K562 (cell line): ENCODE results near the gene CDHR2. TPM values are rescaled to one million over a fixed set of nuclear protein-coding genes. Genes with fewer than 3 reads are reported as not detected.

Experiments used
- ATAC-seq: fragments of 200-7000 bp; cut with Tn5 transposase; 3 replicates; pipeline ENCODE4 v1.9.1; 2020; ENCODE audit warnings: moderate library complexity
- BruUV-seq: library from RNA; stranded (reverse); fragments of 400-500 nt; replicated peaks from 2 replicates; lab custom pipeline; 2021; lab: Mats Ljungman, UMichigan
- CTCF ChIA-PET: fragments of 300-600 bp; formaldehyde crosslinking; extraction: SDS; loops from one replicate; lab custom pipeline; 2021; ENCODE audit warnings: low intra/inter-chr PET ratio; lab: Yijun Ruan, JAX
- POLR2A ChIA-PET: fragments of 300-600, 350-650 bp; sonication (Branson Sonifier 250); formaldehyde crosslinking; extraction: SDS; loops from one replicate; lab custom pipeline; 2021; ENCODE audit warnings: antibody characterized with exemption, inconsistent platforms; lab: Yijun Ruan, JAX
- DNase-seq, 4 experiments: peaks; one replicate each; pipeline versions ENCODE4 v3.0.0 to v3.0.0-alpha.2; 2011 to 2018; ENCODE audit warnings: low spot score in 3 of 4, mixed read lengths in 3 of 4; ENCODE audit errors: extremely low read depth in 1 of 4
- FAIRE-seq: peaks from 2 replicates; lab custom pipeline; 2011; peaks lifted over from hg19 to GRCh38; lab: Jason Lieb, UNC
- H2AFZ ChIP-seq: 2 replicates; pipeline ENCODE4 v1.6.0; 2011; ENCODE audit warnings: low read depth, low read length, control low read depth, inconsistent platforms
- H3K27ac ChIP-seq: fragments of 200-600 bp; 3 replicates; pipeline ENCODE4 v1.8.0; 2011; ENCODE audit warnings: low read depth, mild to moderate bottlenecking, control low read depth, inconsistent platforms, low read length, moderate library complexity, mixed read lengths; ENCODE audit errors: extremely low read depth
- H3K27me3 ChIP-seq, 2 experiments: fragments of 300-600 bp in 1 of 2; 2 replicates in 1 of 2; 3 replicates in 1 of 2; pipeline versions ENCODE4 v1.6.0 to v1.8.0; 2011; ENCODE audit warnings: inconsistent platforms in 2 of 2, low read length in 2 of 2, mild to moderate bottlenecking in 1 of 2, mixed read lengths in 1 of 2, moderate library complexity in 1 of 2; ENCODE audit not compliant: control insufficient read depth in 2 of 2, insufficient read depth in 2 of 2
- H3K36me3 ChIP-seq: fragments of 300-600 bp; 3 replicates; pipeline ENCODE4 v1.8.0; 2011; ENCODE audit warnings: mild to moderate bottlenecking, low read length, inconsistent platforms; ENCODE audit not compliant: control insufficient read depth, insufficient read depth
- H3K4me1 ChIP-seq, 2 experiments: fragments of 200-600 bp in 1 of 2; replicated peaks in 1 of 2; 2 replicates in 1 of 2; 3 replicates in 1 of 2; pipeline versions ENCODE4 v1.5.1 to v1.8.0; 2011; ENCODE audit warnings: inconsistent platforms in 2 of 2, low read length in 2 of 2, mild to moderate bottlenecking in 1 of 2, mixed read lengths in 1 of 2, moderate library complexity in 1 of 2; ENCODE audit not compliant: control insufficient read depth in 2 of 2, insufficient read depth in 2 of 2
- H3K4me2 ChIP-seq: 2 replicates; pipeline ENCODE4 v1.6.1; 2011; ENCODE audit warnings: low read length, control low read depth, inconsistent platforms, mixed read lengths; ENCODE audit not compliant: insufficient read depth
- H3K4me3 ChIP-seq: fragments of 200-600 bp; sonication (generic), shearing (Covaris generic); 2 replicates; pipeline ENCODE4 v1.5.1; 2016; ENCODE audit warnings: control low read depth, inconsistent platforms
- H3K79me2 ChIP-seq: fragments of 200-600 bp; 3 replicates; pipeline ENCODE4 v1.8.0; 2011; ENCODE audit warnings: low read length, inconsistent platforms; ENCODE audit not compliant: control insufficient read depth, insufficient read depth
- H3K9ac ChIP-seq, 2 experiments: 2 replicates each; pipeline versions ENCODE4 v1.6.0 to v1.6.1; 2011; ENCODE audit warnings: low read depth in 2 of 2, low read length in 2 of 2, control low read depth in 1 of 2, inconsistent platforms in 1 of 2, mild to moderate bottlenecking in 1 of 2, mixed read lengths in 1 of 2; ENCODE audit not compliant: insufficient read depth in 1 of 2
- H3K9me1 ChIP-seq: one replicate; pipeline ENCODE4 v1.6.0; 2011; ENCODE audit warnings: inconsistent platforms, mild to moderate bottlenecking, low read length, moderate library complexity; ENCODE audit not compliant: control insufficient read depth, insufficient read depth
- H3K9me3 ChIP-seq: replicated peaks from 2 replicates; pipeline ENCODE4 v1.5.1; 2011; ENCODE audit warnings: low read depth, low read length, inconsistent platforms; ENCODE audit not compliant: control insufficient read depth, insufficient read depth
- H4K20me1 ChIP-seq: replicated peaks from 2 replicates; pipeline ENCODE4 v1.6.1; 2011; ENCODE audit warnings: low read length, inconsistent platforms, mixed read lengths; ENCODE audit not compliant: control insufficient read depth, insufficient read depth
- BCOR ChIP-seq: fragments of 450-650 bp; IDR thresholded peaks from 2 replicates; pipeline ENCODE4 v1.6.1; 2016
- HCFC1 ChIP-seq: IDR thresholded peaks from 2 replicates; pipeline ENCODE4 v1.6.1; 2012; ENCODE audit warnings: low read depth, low read length, improper control_type of control experiment
- HDAC2 ChIP-seq: fragments of 450-650 bp; IDR thresholded peaks from 2 replicates; pipeline ENCODE4 v1.6.1; 2016; ENCODE audit warnings: mild to moderate bottlenecking
- KDM1A ChIP-seq, 2 experiments: fragments of 450-650 bp; IDR thresholded peaks; 2 replicates each; pipeline ENCODE4 v1.6.1; 2016; ENCODE audit warnings: mild to moderate bottlenecking in 2 of 2
- MIER1 ChIP-seq: fragments of 450-650 bp; IDR thresholded peaks from 2 replicates; pipeline ENCODE4 v1.6.1; 2016; ENCODE audit warnings: antibody characterized with exemption, mild to moderate bottlenecking, low read depth
- RBM25 ChIP-seq: fragments of 200-400 bp; formaldehyde crosslinking; IDR thresholded peaks from 2 replicates; pipeline ENCODE4 v1.6.1; 2018; ENCODE audit warnings: low read length, low read depth, moderate library complexity; ENCODE audit not compliant: severe bottlenecking
- WGBS: fragments of 100-300 bp; shearing (Covaris generic); methylation state at CpG from one replicate; pipeline ENCODE4 v1.1.6; 2016; ENCODE audit warnings: low coverage, mixed read lengths; ENCODE audit not compliant: insufficient coverage; ENCODE audit errors: missing lambda C conversion rate; 5-methylcytosine and 5-hydroxymethylcytosine counted together
- in situ Hi-C: fragments of 300-500 bp; cut with MboI; formaldehyde crosslinking; loops from 4 replicates; pipeline ENCODE4 v1.15.0; 2018; ENCODE audit warnings: inconsistent platforms, mixed read lengths
- intact Hi-C: fragments of 100-400 bp; cut with micrococcal nuclease; formaldehyde crosslinking; loops from 2 replicates; pipeline ENCODE4 v1.14.2; 2022
- polyA plus RNA-seq, 8 experiments: library from polyadenylated mRNA; depleted of rRNA in 4 of 8; stranded (reverse) in 5 of 8; unstranded in 3 of 8; fragments of >200 nt; fragmentation: Nextera tagmentation in 2 of 8; fragmentation: Illumina TruSeq in 1 of 8; extraction: Ambion mirVana in 2 of 8; extraction: Trizol in 1 of 8; gene quantifications; 2 replicates each; pipeline versions ENCODE4 v1.2.1 to v1.2.3, GENCODE V29; 2011 to 2014; ENCODE audit warnings: inconsistent platforms in 1 of 8, missing spikeins in 1 of 8
- total RNA-seq, 7 experiments: library from RNA; depleted of rRNA in 6 of 7; stranded (reverse); fragments of >200 nt in 6 of 7; fragmentation: Illumina TruSeq in 2 of 7; extraction: Trizol in 2 of 7; gene quantifications; 2 replicates each; pipeline versions ENCODE4 v1.2.1 to v1.2.3, GENCODE V29; 2011 to 2021; ENCODE audit warnings: low replicate concordance in 1 of 7
- TF ChIP-seq, protein P1 (sequence below): sonication (generic); formaldehyde crosslinking; IDR thresholded peaks from 2 replicates; pipeline ENCODE4 v1.9.0; 2022; ENCODE audit warnings: mild to moderate bottlenecking, missing genetic modification reagents

CDHR2 gene
- total and polyA plus RNA-seq, 9 of the 15 experiments (the other 6 are each of a cell fraction or from before 2014, with no cell fraction given): 0.01 to 0.62 (median 0.09) TPM; not detected in 2

DNA sequence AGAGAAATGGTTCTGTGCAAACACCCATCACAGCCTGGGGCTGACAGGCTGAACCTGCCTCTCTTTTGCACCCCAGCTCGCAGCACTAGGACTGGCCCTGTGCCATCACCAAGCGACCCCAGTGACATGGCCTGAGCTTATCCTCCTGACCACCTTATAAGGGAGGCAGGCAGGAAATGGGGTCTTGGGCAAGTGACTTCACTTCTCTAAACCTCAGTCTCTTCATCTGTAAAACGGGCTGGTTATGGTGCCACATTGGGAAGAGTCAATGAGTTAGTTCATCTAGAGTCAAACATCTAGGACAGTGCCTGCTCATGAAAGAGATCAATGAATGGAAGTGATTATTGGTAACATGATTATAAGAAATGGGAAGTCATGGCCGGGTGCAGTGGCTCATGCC is 75.0 kb downstream of the CDHR2 start:
- Histone ChIP-seq H3K27ac (no peak overlapping the region), H3K27me3 (peaks cover 24 to 67% of the 10 kb centered on the region in 2 experiments), H3K36me3 (no peaks in the 10 kb centered on the region), H3K9ac (no peak overlapping the region), H3K9me3 (no peaks in the 10 kb centered on the region), H3K4me1 (peaks cover 8 to 33% of the 10 kb centered on the region in 2 experiments), H3K9me1 (no peaks in the 10 kb centered on the region), H2AFZ (no peak overlapping the region), H4K20me1 (peaks cover 12% of the 10 kb centered on the region; the same call in 1 of the 2 replicates)
- intact Hi-C loops (no loop called here), in situ Hi-C loops (no loop called here)
- CTCF ChIA-PET: no interaction called here
- POLR2A ChIA-PET: no interaction called here
- no peak for DNase-seq
- BruUV-seq: no TSS peak
- ATAC-seq: no peak
- 0% methylated on average over 4 of the region's 4 CpGs for WGBS
- TF ChIP-seq HDAC2 (peak; percentile 53; the same call in 1 of the 2 replicates), KDM1A (IDR thresholded peaks at IDR 0.05) (peak in 1 of 2 experiments; percentile 40; a peak in 1 of 4 replicates), RBM25 (peak; percentile 74), MIER1 (no peak), HCFC1 (no peak), BCOR (peak; percentile 70)
- TF ChIP-seq, protein P1, sequence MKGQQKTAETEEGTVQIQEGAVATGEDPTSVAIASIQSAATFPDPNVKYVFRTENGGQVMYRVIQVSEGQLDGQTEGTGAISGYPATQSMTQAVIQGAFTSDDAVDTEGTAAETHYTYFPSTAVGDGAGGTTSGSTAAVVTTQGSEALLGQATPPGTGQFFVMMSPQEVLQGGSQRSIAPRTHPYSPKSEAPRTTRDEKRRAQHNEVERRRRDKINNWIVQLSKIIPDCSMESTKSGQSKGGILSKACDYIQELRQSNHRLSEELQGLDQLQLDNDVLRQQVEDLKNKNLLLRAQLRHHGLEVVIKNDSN (CRISPR knock-in tag): no peak
- TF ChIP-seq, all 486 proteins: peak for 4
- Histone ChIP-seq H3K4me3 (no peak overlapping the region), H3K4me2 (no peak overlapping the region), H3K79me2 (no peaks in the 10 kb centered on the region)
- no peak for FAIRE-seq
